Non-pigmented ciliary epithelial cell (primary cell): Measurements from ENCODE around the gene RPL35.

Experiments used
- DNase-seq: peaks from one replicate; pipeline ENCODE4 v3.0.0-alpha.2; 2010; ENCODE audit warnings: low read depth

The RPL35 gene

DNA sequence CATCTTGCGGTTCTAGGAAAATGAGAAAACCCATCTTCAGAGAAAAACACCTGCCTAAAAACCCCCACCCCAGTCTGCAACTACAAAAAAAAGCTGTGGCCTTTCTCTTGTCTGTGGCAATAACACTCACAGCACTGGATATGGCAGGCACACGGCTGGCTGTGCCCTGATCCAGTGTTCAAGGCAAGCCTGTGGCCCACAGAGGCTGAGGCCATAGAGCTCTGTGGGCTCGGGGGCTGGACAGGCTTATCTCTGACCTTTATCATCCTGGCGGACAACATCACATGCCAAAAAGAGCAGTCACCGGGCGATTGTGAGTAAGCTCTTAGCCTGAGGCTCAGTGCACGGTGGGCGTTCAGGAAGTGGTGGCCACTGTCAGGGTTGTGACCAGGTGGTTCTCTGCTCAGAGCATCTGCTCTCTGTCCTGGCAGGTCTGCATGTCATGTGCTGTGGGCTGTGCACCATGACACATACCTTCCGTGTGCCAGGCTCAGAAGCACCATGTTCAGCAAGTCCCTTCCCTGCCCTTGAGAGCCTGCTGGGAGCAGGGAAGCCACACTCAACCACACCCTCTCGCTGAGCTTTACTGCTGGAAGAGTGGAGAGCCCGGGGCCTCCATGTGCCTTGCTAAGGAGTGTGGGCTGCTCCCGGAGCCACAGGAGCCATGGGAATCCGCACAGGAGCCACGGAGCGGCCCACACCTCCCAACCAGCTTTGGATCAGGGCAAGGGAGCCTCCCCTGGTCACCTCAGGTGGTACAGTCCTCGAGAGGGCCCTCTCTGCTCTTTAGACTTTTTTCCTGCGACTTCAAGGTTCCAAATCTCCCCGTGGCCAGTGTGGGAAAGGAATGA, 43.1 kb downstream of the RPL35 start:
- DNase-seq: peak; percentile 48

DNA sequence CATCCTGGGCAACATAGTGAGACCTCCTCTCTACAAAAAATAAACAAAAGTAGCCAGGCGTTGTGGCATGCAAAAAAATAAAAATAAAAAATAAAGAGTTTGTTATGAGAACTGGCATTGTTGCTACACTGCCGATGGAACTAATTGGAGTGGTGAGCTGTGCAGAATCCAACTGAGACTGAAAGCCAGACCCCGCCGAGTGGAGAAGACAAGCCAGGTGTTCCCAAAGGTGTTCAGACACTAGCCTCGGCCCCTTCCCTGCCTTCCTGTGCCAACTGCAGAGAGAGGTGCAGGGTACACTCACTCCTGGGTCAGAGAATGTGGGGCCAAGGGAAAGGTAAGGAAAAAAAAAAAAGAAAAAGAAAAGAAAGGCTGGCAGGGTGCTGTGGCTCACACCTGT, 46.2 kb downstream of the RPL35 start:
- no peak for DNase-seq

DNA sequence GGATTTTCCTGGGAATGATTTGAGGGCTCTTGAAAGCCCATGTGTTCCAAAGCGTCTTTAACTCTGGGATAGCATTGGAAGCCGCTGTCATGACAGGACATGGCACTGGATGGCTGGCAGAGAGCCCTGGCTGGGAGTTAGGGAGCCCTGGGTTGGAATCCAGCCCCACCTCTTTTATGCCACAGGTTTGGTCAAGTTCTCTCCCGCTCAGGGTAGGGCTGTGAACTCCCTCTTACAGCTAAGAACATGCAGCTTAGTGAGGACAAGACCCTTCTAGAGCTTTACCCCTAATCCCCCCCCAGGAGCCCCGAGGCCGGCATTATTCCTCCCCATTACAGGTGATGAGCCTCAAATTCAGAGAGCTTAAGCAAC, 47.6 kb downstream of the RPL35 start:
- DNase-seq: no peak

DNA sequence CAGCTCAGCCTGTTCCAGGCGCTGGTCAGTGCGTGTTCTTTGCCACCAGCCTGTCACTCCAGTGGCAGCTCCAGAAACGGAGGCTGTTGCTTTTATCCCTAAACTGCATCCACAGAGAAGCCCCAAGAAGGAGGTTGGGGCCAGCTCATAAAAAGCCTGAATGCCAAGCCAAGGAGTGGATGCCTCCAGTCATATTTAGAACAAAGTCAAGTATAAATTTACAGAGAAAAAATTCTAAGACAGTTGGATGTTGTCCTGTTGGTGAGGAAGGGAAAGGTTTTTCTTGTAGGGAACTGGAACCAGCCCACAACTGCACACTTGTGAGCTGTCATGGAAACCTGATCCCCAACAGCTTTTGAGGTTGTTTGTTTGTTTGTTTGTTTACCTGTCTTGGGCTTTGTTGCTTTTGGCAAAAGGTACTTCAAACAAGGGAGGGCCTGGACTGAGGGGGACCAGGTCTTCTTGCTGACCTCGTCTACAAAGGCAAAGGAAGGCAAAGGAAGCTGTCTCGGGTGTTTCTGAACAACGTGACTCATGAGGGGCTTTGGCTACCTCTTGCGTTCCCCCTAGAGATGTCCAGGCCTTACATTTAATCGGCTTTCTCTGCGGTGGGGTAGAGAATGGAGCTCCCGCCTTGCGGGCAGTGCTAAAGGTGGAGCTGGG, 48.1 kb downstream of the RPL35 start:
- DNase-seq: no peak

DNA sequence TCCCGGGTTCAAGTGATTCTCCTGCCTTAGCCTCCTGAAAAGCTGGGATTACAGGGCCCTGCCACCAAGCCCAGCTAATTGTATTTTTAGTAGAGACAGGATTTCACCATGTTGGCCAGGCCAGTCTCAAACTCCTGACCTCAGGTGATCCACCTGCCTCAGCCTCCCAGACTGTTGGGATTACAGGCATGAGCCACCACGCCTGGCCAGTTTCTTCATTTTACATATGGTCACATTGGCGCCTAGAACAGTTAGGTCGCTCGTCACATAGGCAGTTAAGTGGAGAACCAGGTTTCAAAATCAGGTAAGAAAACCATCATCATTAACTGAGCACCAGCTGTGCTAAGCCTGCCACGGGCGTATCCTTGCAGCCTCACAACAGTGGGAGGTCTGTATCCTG, 48.7 kb downstream of the RPL35 start:
- no peak for DNase-seq

DNA sequence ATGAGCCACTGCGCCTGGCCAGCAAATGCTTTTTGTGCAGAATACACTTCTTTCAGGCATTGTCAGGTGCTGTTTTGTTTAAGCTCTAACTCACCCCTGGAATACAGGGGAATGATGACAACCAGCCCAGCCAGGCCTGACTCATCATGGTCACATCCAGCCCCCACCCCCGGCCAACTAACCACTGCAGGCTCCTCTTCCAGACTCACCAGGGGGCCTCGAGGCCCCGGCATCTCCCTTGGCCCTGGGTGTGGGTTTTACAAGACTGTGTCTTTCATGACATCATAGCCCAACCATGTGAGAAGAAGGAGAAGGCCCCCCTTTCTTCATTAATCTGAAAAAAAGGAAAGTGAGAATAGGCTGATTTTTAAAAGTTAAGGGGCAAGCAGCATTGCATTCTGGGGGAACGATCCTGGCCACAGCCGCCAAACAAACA, 49.3 kb downstream of the RPL35 start:
- DNase-seq: peak; percentile 99

DNA sequence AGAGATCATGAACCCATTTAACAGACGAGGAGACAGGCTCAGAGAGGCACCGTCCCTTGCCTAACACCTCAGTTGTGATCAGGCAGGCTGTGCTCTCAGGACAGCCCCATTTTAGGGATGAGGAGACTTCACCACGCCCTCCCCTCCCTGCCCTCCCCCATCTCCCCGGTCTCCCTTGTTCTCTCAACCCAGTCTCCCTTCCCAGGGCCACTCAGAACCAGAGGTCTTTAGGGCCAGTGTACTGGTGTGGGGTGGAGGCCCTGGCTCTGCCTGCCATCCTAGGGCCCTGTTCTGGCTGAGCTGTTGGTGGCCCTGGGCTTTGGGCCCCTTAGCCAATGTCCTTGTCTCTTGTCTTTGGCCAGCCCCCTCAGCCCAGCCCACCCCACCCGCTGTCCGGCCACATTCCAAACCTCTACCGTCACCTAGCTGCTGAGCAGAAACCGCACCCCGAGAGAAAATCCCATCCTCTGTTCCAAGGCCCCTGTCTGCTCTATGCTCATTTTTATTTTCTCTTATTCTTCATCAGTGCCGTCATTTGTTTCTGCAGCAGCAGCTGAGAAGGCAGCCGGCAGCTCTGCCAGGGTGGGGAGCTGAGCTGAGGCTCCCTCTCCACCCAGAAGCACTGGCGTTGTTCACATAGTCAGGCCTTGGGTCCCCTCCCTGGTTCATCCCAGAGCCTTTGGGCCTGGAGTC, 50.9 kb downstream of the RPL35 start:
- DNase-seq: peak; percentile 82

DNA sequence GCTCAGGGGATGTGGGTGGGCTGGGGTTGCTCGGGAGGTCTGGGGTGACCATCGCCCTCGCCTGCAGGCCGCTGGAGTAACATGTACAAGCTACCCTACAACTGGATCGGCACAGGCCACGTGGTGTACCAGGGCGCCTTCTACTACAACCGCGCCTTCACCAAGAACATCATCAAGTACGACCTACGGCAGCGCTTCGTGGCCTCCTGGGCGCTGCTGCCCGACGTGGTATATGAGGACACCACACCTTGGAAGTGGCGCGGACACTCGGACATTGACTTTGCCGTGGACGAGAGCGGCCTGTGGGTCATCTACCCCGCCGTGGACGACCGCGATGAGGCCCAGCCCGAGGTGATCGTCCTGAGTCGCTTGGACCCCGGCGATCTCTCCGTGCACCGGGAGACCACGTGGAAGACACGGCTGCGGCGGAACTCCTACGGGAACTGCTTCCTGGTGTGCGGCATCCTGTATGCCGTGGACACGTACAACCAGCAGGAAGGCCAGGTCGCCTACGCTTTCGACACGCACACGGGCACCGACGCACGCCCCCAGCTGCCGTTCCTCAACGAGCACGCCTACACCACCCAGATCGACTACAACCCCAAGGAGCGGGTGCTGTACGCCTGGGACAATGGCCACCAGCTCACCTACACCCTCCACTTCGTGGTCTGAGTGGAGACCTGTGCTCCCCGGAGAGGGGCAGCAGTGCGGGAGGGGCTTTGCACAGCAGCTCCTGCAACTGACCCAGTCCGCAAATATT, 51.8 kb downstream of the RPL35 start:
- DNase-seq: no peak

DNA sequence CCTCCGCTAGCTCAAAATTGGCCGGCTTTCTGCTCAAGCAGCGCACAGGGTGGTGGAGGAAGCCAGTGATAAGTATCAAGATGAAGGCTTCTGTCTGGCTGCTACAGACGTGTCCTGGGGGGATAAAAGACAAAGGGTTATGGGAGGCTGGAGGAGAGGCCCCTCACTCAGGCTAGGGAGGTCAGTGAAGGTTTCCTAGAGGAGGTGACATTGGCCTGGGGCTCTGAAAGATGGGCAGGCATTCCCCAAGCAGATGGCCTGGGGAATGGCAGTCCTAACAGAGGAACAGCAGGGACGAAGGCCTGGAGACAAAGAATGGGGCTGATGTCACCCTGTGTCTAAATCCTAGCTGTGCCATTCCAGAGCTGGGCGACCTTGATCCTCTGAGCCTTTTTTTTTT, 52.5 kb downstream of the RPL35 start:
- no peak for DNase-seq

DNA sequence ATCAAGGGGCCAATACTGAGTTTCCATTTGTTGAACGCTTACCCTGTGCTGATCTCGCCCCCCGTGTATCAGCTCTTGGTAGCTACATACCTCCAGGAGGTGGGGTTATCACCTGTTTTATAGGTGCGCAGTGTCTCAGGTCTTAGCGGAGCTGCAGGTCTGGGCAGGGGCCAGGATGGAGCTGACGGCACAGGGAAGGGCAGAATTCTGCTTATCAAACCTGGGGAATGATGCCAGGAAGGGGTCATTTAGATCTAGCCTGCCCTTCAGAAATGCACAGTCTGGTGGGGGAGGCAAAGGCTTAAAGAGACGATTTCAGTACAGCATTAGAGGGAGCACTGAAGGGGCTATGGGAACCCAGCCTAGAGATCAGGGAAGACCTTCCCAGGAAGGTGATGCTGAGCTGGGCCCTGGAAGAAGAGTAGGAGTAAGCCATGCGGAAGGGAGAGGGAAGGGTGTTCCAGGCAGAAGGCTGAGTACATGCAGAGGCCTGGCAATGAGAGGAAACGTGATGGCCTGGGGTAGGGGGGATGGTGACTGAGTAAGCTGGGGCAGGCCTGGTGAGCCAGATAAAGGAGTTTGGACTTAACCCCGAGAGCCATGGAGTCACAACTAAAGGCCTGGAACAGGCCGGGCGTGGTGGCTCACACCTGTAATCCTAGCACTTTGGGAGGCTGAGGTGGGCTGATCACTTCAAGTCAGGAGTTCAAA, 53.4 kb downstream of the RPL35 start:
- no peak for DNase-seq
